ENCODE results near the gene ANKRD34B.

ANKRD34B gene

DNA sequence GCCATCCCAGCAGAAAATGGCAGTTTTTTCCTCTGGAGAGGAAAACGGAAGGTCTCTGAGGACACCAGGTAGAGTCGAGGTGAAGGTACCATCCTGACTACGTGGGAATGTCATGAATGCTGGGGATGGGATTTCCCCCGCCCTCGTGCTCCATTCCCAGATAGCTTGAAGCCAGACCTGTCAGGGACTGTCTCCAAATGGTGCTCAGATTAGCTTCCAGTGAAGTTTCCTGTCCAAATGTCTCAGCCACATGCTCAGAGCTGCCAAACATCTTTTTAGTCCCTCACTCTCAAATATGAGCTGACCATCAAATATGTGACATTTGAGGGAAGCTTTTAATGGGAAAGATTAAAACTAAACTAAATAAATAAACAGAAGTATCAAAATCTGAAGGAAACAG is 7.6 kb upstream of the ANKRD34B start:
- POLR2A ChIA-PET = no interaction called here
- no peak for TF ChIP-seq CTCF (IDR thresholded peaks at IDR 0.05; ENCODE audit: control extremely low read depth, extremely low read depth, low read depth, missing control alignments)
- CTCF ChIA-PET = no interaction called here
- no peak for DNase-seq (ENCODE audit: extremely low spot score)

GRCh38 chr5:80576383-80576782 is 6.3 kb upstream of the ANKRD34B start:
- TF ChIP-seq CTCF (IDR thresholded peaks at IDR 0.05; ENCODE audit: control extremely low read depth, extremely low read depth, low read depth, missing control alignments) = no peak
- no peak for DNase-seq (ENCODE audit: extremely low spot score)
- ChIA-PET POLR2A (no interaction called here), CTCF (interaction anchor here (0.7 kb wide), 1 partner anchor 60 kb away, joined by 3 read pairs; no protein-coding TSS in a partner anchor)

DNA sequence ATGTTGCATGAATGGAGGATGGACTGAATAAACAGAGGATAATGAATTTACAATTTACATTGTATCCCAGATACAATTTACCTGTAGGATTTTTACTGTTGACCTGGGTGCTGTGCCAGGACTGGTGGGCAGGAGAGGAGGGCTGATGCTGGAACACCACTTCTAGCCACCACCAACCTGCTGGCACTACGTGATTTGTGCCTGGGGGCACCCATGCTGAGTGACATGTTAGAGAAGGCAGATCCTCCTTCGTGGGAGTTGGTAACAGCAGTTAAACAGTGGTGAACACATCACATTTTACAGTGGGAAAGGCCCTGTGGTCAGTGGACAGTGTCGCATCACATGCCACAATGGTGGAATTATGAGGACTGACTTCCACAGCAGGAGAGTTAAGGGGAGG is 3.0 kb upstream of the ANKRD34B start:
- no peak for DNase-seq (ENCODE audit: extremely low spot score)
- TF ChIP-seq CTCF (IDR thresholded peaks at IDR 0.05; ENCODE audit: control extremely low read depth, extremely low read depth, low read depth, missing control alignments) = no peak
- CTCF ChIA-PET = interaction anchor here (1.2 to 1.4 kb wide), 2 partner anchors 14 to 34 kb away, joined by 3 to 5 read pairs; no protein-coding TSS in a partner anchor
- POLR2A ChIA-PET = no interaction called here

- peak; percentile 29 for DNase-seq (ENCODE audit: extremely low spot score)
- ChIA-PET POLR2A (no interaction called here), CTCF (no interaction called here)
- TF ChIP-seq CTCF (IDR thresholded peaks at IDR 0.05; ENCODE audit: control extremely low read depth, extremely low read depth, low read depth, missing control alignments) = no peak
Measured at GRCh38 chr5:80569086-80569960, 757 bp downstream of the ANKRD34B start.

DNA sequence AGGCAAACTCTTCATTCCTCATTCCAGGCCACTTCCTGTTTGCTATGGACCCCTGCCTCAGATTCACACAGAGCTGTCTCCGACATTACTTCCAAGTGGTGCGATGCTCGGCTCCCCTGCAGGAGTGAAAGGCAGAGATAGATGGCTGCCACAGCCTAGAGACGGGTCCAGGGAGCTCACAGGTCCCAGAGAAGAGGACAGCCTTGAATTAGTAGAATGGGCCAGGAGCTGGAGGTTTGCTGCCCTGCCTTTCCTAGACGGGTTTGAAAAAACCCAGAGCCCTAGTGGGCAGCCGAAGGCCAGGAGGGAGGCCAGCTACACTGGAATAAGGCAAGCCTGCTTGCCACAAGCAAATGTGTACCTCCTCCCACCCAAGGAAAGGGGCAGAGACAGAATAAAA is 1.8 kb downstream of the ANKRD34B start:
- CTCF ChIA-PET = no interaction called here
- no peak for TF ChIP-seq CTCF (IDR thresholded peaks at IDR 0.05; ENCODE audit: control extremely low read depth, extremely low read depth, low read depth, missing control alignments)
- no peak for DNase-seq (ENCODE audit: extremely low spot score)
- POLR2A ChIA-PET = no interaction called here

GRCh38 chr5:80566711-80567259 is 3.3 kb downstream of the ANKRD34B start:
- no peak for TF ChIP-seq CTCF (IDR thresholded peaks at IDR 0.05; ENCODE audit: control extremely low read depth, extremely low read depth, low read depth, missing control alignments)
- CTCF ChIA-PET = no interaction called here
- no peak for DNase-seq (ENCODE audit: extremely low spot score)
- POLR2A ChIA-PET = no interaction called here
